GM06990 (cell line): ENCODE results near the gene ASPN.
"Not testable (repeated sequence)": the region's sequence is repeated elsewhere in the genome, so short reads cannot be mapped to it uniquely, and the experiment has no call there.

Experiments used
- DNase-seq: peaks from one replicate; pipeline ENCODE4 v3.0.0-alpha.2; 2011; ENCODE audit not compliant: insufficient read length; ENCODE audit errors: extremely low read depth
- H3K27me3 ChIP-seq: replicated peaks from 2 replicates; pipeline ENCODE4 v1.6.0; 2011; ENCODE audit warnings: low read length; ENCODE audit not compliant: control insufficient read depth, insufficient read depth
- H3K36me3 ChIP-seq: 2 replicates; pipeline ENCODE4 v1.5.1; 2011; ENCODE audit warnings: low read length; ENCODE audit not compliant: control insufficient read depth, insufficient read depth
- H3K4me3 ChIP-seq: replicated peaks from 2 replicates; pipeline ENCODE4 v1.5.1; 2011; ENCODE audit warnings: low read depth, mild to moderate bottlenecking, control low read depth, low read length
- CTCF ChIP-seq: IDR thresholded peaks from 2 replicates; pipeline ENCODE4 v1.5.1; 2011; ENCODE audit warnings: low read length, control low read depth, mild to moderate bottlenecking, inconsistent platforms; ENCODE audit not compliant: insufficient read depth, poor library complexity, severe bottlenecking

The ASPN gene

GRCh38 chr9:92424340-92424739 lies 58.0 kb downstream of the ASPN start, which contains the start of gene OMD:
Gene OMD, minus strand, starts transcription at chr9:92424471. Its CDS starts 6,913 bp downstream, at chr9:92417558.
- Histone ChIP-seq H3K36me3 (no peaks in the 10 kb centered on the region), H3K4me3 (no peak within 1 kb of the TSS), H3K27me3 (no peaks in the 10 kb centered on the region)
- TF ChIP-seq CTCF, result no peak
- DNase-seq, result no peak

- no peak for TF ChIP-seq CTCF
- DNase-seq, result no peak
- Histone ChIP-seq H3K4me3 (no peak overlapping the region), H3K27me3 (no peaks in the 10 kb centered on the region), H3K36me3 (no peaks in the 10 kb centered on the region)
These were observed 58.7 kb downstream of the ASPN start for GRCh38 chr9:92423612-92424011.

GRCh38 chr9:92422611-92423338 lies 59.5 kb downstream of the ASPN start:
- Histone ChIP-seq H3K27me3 (no peaks in the 10 kb centered on the region), H3K36me3 (no peaks in the 10 kb centered on the region), H3K4me3 (no peak overlapping the region)
- no peak for TF ChIP-seq CTCF
- DNase-seq, result no peak

- no peak for TF ChIP-seq CTCF
These were observed 67.7 kb downstream of the ASPN start for GRCh38 chr9:92414566-92414965.

GRCh38 chr9:92411157-92411556 lies 71.1 kb downstream of the ASPN start:
- not testable (repeated sequence) for H3K36me3 ChIP-seq, DNase-seq, H3K27me3 ChIP-seq, H3K4me3 ChIP-seq

More at GRCh38 chr9:92414566-92414965, 67.7 kb downstream of the ASPN start:
- no peak for DNase-seq
- Histone ChIP-seq H3K4me3 (no peak overlapping the region), H3K27me3 (no peaks in the 10 kb centered on the region), H3K36me3 (no peaks in the 10 kb centered on the region; the same call in 1 of the 2 replicates)

- no peak for TF ChIP-seq CTCF
- no peak for DNase-seq
- Histone ChIP-seq H3K27me3 (no peaks in the 10 kb centered on the region), H3K4me3 (no peak overlapping the region), H3K36me3 (no peaks in the 10 kb centered on the region; the same call in 1 of the 2 replicates)
These were observed 73.4 kb downstream of the ASPN start for GRCh38 chr9:92408747-92409478.
